Neural progenitor cell (in vitro differentiated cells): ENCODE measurements around the gene TSPAN33. TPM values are rescaled to one million over a fixed set of nuclear protein-coding genes. Genes with fewer than 3 reads are reported as not detected.
A peak's percentile ranks its signal among the peaks of the same experiment; 100 is the strongest.

Experiments used
- DNase-seq: peaks from one replicate; pipeline ENCODE4 v3.0.0-alpha.2; 2016; ENCODE audit warnings: low spot score
- H2AFZ ChIP-seq: fragments of 200-600 bp; sonication (generic); replicated peaks from 2 replicates; pipeline ENCODE4 v1.6.1; 2016; ENCODE audit warnings: antibody characterized with exemption
- H3F3A ChIP-seq: fragments of 200-600 bp; sonication (generic); 2 replicates; pipeline ENCODE4 v1.6.1; 2016; ENCODE audit warnings: antibody characterized with exemption, low read depth
- H3K27ac ChIP-seq: fragments of 200-600 bp; sonication (generic); 2 replicates; pipeline ENCODE4 v1.5.1; 2016; ENCODE audit warnings: mild to moderate bottlenecking
- H3K27me3 ChIP-seq: fragments of 200-600 bp; sonication (generic); 2 replicates; pipeline ENCODE4 v1.6.1; 2016; ENCODE audit warnings: mild to moderate bottlenecking, moderate library complexity
- H3K36me3 ChIP-seq: fragments of 200-600 bp; sonication (generic); 2 replicates; pipeline ENCODE4 v1.5.1; 2016
- H3K4me1 ChIP-seq: fragments of 200-600 bp; sonication (generic); 2 replicates; pipeline ENCODE4 v1.6.1; 2016; ENCODE audit warnings: mixed run types
- H3K4me2 ChIP-seq: fragments of 200-600 bp; sonication (generic); 2 replicates; pipeline ENCODE4 v1.6.1; 2016
- H3K4me3 ChIP-seq: fragments of 200-600 bp; sonication (generic); 2 replicates; pipeline ENCODE4 v1.5.1; 2016
- H3K79me2 ChIP-seq: fragments of 200-600 bp; sonication (generic); 2 replicates; pipeline ENCODE4 v1.6.1; 2016; ENCODE audit warnings: low read depth
- H3K9ac ChIP-seq: fragments of 200-600 bp; sonication (generic); 2 replicates; pipeline ENCODE4 v1.6.1; 2016
- H3K9me3 ChIP-seq: fragments of 200-600 bp; sonication (generic); 2 replicates; pipeline ENCODE4 v1.5.1; 2016; ENCODE audit warnings: low read depth
- H4K20me1 ChIP-seq: fragments of 200-600 bp; sonication (generic); 2 replicates; pipeline ENCODE4 v1.6.1; 2016; ENCODE audit warnings: low read depth
- H3K27ac Mint-ChIP-seq: 3 replicates; pipeline ENCODE4 v1.8.0; 2021; ENCODE audit warnings: mixed read lengths
- H3K27me3 Mint-ChIP-seq: 2 replicates; pipeline ENCODE4 v1.8.0; 2022; ENCODE audit warnings: low read depth, mild to moderate bottlenecking, inconsistent platforms, moderate library complexity, mixed read lengths; ENCODE audit not compliant: insufficient read depth
- H3K36me3 Mint-ChIP-seq: 3 replicates; pipeline ENCODE4 v1.8.0; 2021; ENCODE audit warnings: mixed read lengths
- H3K4me1 Mint-ChIP-seq: 3 replicates; pipeline ENCODE4 v1.8.0; 2021; ENCODE audit warnings: mixed read lengths
- H3K4me3 Mint-ChIP-seq: 3 replicates; pipeline ENCODE4 v1.8.0; 2021; ENCODE audit warnings: mild to moderate bottlenecking, moderate library complexity, mixed read lengths
- H3K9me3 Mint-ChIP-seq: 3 replicates; pipeline ENCODE4 v1.8.0; 2020; ENCODE audit warnings: mixed read lengths
- CTCF ChIP-seq: fragments of 200-600 bp; sonication (generic); IDR thresholded peaks from 2 replicates; pipeline ENCODE4 v1.5.1; 2017; ENCODE audit warnings: antibody characterized with exemption, mild to moderate bottlenecking
- EZH2 ChIP-seq: fragments of 200-600 bp; sonication (generic); IDR thresholded peaks from 2 replicates; pipeline ENCODE4 v1.6.1; 2017; ENCODE audit warnings: antibody characterized with exemption, mild to moderate bottlenecking, moderate library complexity
- EZH2phosphoT487 ChIP-seq: fragments of 200-600 bp; sonication (generic); IDR thresholded peaks from 2 replicates; pipeline ENCODE4 v1.6.1; 2017; ENCODE audit warnings: antibody characterized with exemption
- total RNA-seq: library from RNA; depleted of rRNA; stranded (reverse); fragments of >200 nt; gene quantifications from 2 replicates; pipeline ENCODE4 v1.2.3, GENCODE V29; 2015; ENCODE audit warnings: low replicate concordance

Gene TSPAN33
- total RNA-seq, 1 donor from 2014 or later, result 34.5 TPM

- Histone ChIP-seq H3K27me3 (peaks cover 18% of the 10 kb centered on the region), H3K9me3 (no peaks in the 10 kb centered on the region), H3K36me3 (no peaks in the 10 kb centered on the region), H2AFZ (peak overlapping the region; percentile 95), H4K20me1 (peaks cover 37% of the 10 kb centered on the region), H3K4me1 (peaks cover 31% of the 10 kb centered on the region), H3K4me2 (peak overlapping the region; percentile 99), H3F3A (peaks cover 19% of the 10 kb centered on the region), H3K27ac (peak overlapping the region; percentile 93), H3K9ac (peak overlapping the region; percentile 97), H3K4me3 (peak overlapping the region; percentile 98), H3K79me2 (peaks cover 43% of the 10 kb centered on the region)
- Mint-ChIP-seq H3K27ac (peak overlapping the region; percentile 75), H3K27me3 (no peaks in the 10 kb centered on the region), H3K4me1 (peaks cover 44% of the 10 kb centered on the region), H3K36me3 (peaks cover 11% of the 10 kb centered on the region), H3K9me3 (no peaks in the 10 kb centered on the region), H3K4me3 (peak overlapping the region; percentile 82)
- TF ChIP-seq EZH2phosphoT487 (no peak), CTCF (no peak), EZH2 (no peak)
- no peak for DNase-seq
Observed at GRCh38 chr7:129187681-129188371, 43.3 kb downstream of the TSPAN33 start.

- peaks cover 16% of the 10 kb centered on the region for H3K36me3 Mint-ChIP-seq
- H3K4me3 Mint-ChIP-seq, result peak within 1 kb of the TSS; percentile 95
- H3K4me2 ChIP-seq, result peak within 1 kb of the TSS; percentile 99
- H3K27me3 Mint-ChIP-seq, result peaks cover 2% of the 10 kb centered on the region
- no peaks in the 10 kb centered on the region for H3K36me3 ChIP-seq
- peak within 1 kb of the TSS; percentile 91 for H3K27ac Mint-ChIP-seq
- H3K9ac ChIP-seq, result peak within 1 kb of the TSS; percentile 97
- H3K9me3 ChIP-seq, result no peaks in the 10 kb centered on the region
- peak within 1 kb of the TSS; percentile 93 for H3K27ac ChIP-seq
- H3K4me1 ChIP-seq, result peaks cover 31% of the 10 kb centered on the region
- H3K4me1 Mint-ChIP-seq, result peaks cover 44% of the 10 kb centered on the region
- TF ChIP-seq EZH2phosphoT487, result no peak
- peak; percentile 44 for TF ChIP-seq EZH2
- no peaks in the 10 kb centered on the region for H3K9me3 Mint-ChIP-seq
- peak within 1 kb of the TSS; percentile 95 for H2AFZ ChIP-seq
- H3K4me3 ChIP-seq, result peak within 1 kb of the TSS; percentile 98
- peaks cover 19% of the 10 kb centered on the region for H3F3A ChIP-seq
- DNase-seq, result peak; percentile 97
- peaks cover 49% of the 10 kb centered on the region for H3K79me2 ChIP-seq
- peaks cover 18% of the 10 kb centered on the region for H3K27me3 ChIP-seq
- H4K20me1 ChIP-seq, result peaks cover 41% of the 10 kb centered on the region
Observed at GRCh38 chr7:129188372-129188891, 43.9 kb downstream of the TSPAN33 start, which contains the start of gene SMO. SMO (plus strand) TSS chr7:129188633; CDS start chr7:129189152, 519 bp downstream.

DNA sequence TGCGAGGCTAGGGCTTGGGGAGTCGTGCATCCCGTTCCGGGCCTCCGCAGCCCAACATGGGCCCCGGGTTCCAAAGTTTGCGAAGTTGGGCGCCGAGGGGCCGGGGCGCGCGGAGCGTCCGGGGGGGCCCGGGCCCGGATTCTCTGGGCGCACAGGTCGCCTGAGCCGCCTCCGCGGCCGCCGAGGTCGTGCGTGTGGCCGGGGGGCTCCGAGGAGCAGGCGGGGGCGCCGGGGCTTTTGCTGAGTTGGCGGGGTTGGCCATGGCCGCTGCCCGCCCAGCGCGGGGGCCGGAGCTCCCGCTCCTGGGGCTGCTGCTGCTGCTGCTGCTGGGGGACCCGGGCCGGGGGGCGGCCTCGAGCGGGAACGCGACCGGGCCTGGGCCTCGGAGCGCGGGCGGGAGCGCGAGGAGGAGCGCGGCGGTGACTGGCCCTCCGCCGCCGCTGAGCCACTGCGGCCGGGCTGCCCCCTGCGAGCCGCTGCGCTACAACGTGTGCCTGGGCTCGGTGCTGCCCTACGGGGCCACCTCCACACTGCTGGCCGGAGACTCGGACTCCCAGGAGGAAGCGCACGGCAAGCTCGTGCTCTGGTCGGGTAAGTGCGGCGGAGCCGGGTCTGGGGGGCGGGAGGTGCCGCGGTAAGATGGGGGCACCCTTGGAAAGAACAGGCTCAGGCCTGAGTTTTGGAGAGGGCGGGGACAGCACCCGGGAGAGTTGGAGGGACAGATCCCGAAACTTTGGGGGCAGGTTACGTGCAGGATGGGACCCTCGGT lies 44.6 kb downstream of the TSPAN33 start:
- H3K4me3 Mint-ChIP-seq, result peak overlapping the region; percentile 95
- Histone ChIP-seq H3K79me2 (peaks cover 56% of the 10 kb centered on the region), H3K27ac (peak overlapping the region; percentile 93), H3F3A (peaks cover 19% of the 10 kb centered on the region), H3K4me1 (peaks cover 31% of the 10 kb centered on the region), H3K9me3 (no peaks in the 10 kb centered on the region), H3K4me3 (peak overlapping the region; percentile 98), H3K36me3 (no peaks in the 10 kb centered on the region), H4K20me1 (peaks cover 41% of the 10 kb centered on the region), H3K27me3 (peaks cover 18% of the 10 kb centered on the region), H2AFZ (peak overlapping the region; percentile 95), H3K9ac (peak overlapping the region; percentile 97), H3K4me2 (peak overlapping the region; percentile 99)
- DNase-seq, result peak; percentile 60
- no peaks in the 10 kb centered on the region for H3K9me3 Mint-ChIP-seq
- H3K36me3 Mint-ChIP-seq, result peaks cover 16% of the 10 kb centered on the region
- TF ChIP-seq EZH2phosphoT487, result no peak
- no peak for TF ChIP-seq CTCF
- TF ChIP-seq EZH2, result no peak
- H3K27ac Mint-ChIP-seq, result peak overlapping the region; percentile 91
- peaks cover 44% of the 10 kb centered on the region for H3K4me1 Mint-ChIP-seq
- peaks cover 2% of the 10 kb centered on the region for H3K27me3 Mint-ChIP-seq
